ENCODE data around the gene NEB. TPM values are rescaled to one million over a fixed set of nuclear protein-coding genes. Genes with fewer than 3 reads are reported as not detected.

NEB gene
- 0.02 and 0.23 TPM in 2 replicates for total RNA-seq (2014; rRNA removed; shearing (Covaris generic))
- polyA plus RNA-seq (2015; cell fraction: cytosol; rRNA removed) = under 0.01 TPM in 1 of 2 replicates, not detected in the other
- polyA plus RNA-seq (2015; cell fraction: nucleus; rRNA removed) = 0.02 and 0.06 TPM in 2 replicates

- DNase-seq (ENCODE audit: low read depth) = no peak
Observed at GRCh38 chr2:151733771-151734672, at the start of gene NEB. NEB (minus strand) TSS chr2:151734476; CDS start chr2:151733156, 1,320 bp downstream.

- no peak for DNase-seq (ENCODE audit: low read depth)
Observed at GRCh38 chr2:151783133-151783520, 48.9 kb upstream of the NEB start.

- no peak for DNase-seq (ENCODE audit: low read depth)
Observed at GRCh38 chr2:151782378-151783132, 48.3 kb upstream of the NEB start.

GRCh38 chr2:151781642-151782041 is 47.4 kb upstream of the NEB start:
- no peak for DNase-seq (ENCODE audit: low read depth)

GRCh38 chr2:151780938-151781337 is 46.7 kb upstream of the NEB start:
- no peak for DNase-seq (ENCODE audit: low read depth)

GRCh38 chr2:151777935-151778334 is 43.7 kb upstream of the NEB start:
- no peak for DNase-seq (ENCODE audit: low read depth)

GRCh38 chr2:151777487-151777886 is 43.2 kb upstream of the NEB start:
- no peak for DNase-seq (ENCODE audit: low read depth)

GRCh38 chr2:151776367-151776766 is 42.1 kb upstream of the NEB start:
- DNase-seq (ENCODE audit: low read depth) = no peak

- DNase-seq (ENCODE audit: low read depth) = no peak
Observed at GRCh38 chr2:151775057-151775740, 40.9 kb upstream of the NEB start.

GRCh38 chr2:151774506-151774905 is 40.2 kb upstream of the NEB start:
- peak; percentile 80 for DNase-seq (ENCODE audit: low read depth)

- no peak for DNase-seq (ENCODE audit: low read depth)
Observed at GRCh38 chr2:151771599-151772358, 37.5 kb upstream of the NEB start.

- no peak for DNase-seq (ENCODE audit: low read depth)
Observed at GRCh38 chr2:151770995-151771394, 36.7 kb upstream of the NEB start.

GRCh38 chr2:151769606-151770005 is 35.3 kb upstream of the NEB start:
- no peak for DNase-seq (ENCODE audit: low read depth)

GRCh38 chr2:151767536-151767935 is 33.3 kb upstream of the NEB start:
- peak; percentile 21 for DNase-seq (ENCODE audit: low read depth)

- peak; percentile 15 for DNase-seq (ENCODE audit: low read depth)
Observed at GRCh38 chr2:151766437-151767153, 32.3 kb upstream of the NEB start.

- DNase-seq (ENCODE audit: low read depth) = no peak
Observed at GRCh38 chr2:151765760-151766410, 31.6 kb upstream of the NEB start.

- DNase-seq (ENCODE audit: low read depth) = no peak
Observed at GRCh38 chr2:151762694-151763093, 28.4 kb upstream of the NEB start.

GRCh38 chr2:151761687-151762086 is 27.4 kb upstream of the NEB start:
- no peak for DNase-seq (ENCODE audit: low read depth)

- DNase-seq (ENCODE audit: low read depth) = no peak
Observed at GRCh38 chr2:151761193-151761592, 26.9 kb upstream of the NEB start.

Measured in HT1080 (cell line).